Keratinocyte (primary cell): Measurements from ENCODE around the gene SOX15. TPM values are rescaled to one million over a fixed set of nuclear protein-coding genes. Genes with fewer than 3 reads are reported as not detected.
A peak's percentile ranks its signal among the peaks of the same experiment; 100 is the strongest.

Experiments
- DNase-seq: peaks from one replicate; pipeline ENCODE4 v3.0.0-alpha.2; 2011; ENCODE audit warnings: low read depth, missing footprints, low spot score
- FAIRE-seq: peaks from 2 replicates; lab custom pipeline; 2011; peaks lifted over from hg19 to GRCh38; lab: Jason Lieb, UNC
- H2AFZ ChIP-seq: 2 replicates; pipeline ENCODE4 v1.6.0; 2012; ENCODE audit warnings: low read length, control low read depth, inconsistent platforms; ENCODE audit not compliant: control insufficient read depth
- H3K27ac ChIP-seq: 2 replicates; pipeline ENCODE4 v1.5.1; 2011; ENCODE audit warnings: low read length; ENCODE audit not compliant: control insufficient read depth, insufficient read depth
- H3K27me3 ChIP-seq: 3 replicates; pipeline ENCODE4 v1.6.0; 2011; ENCODE audit warnings: low read length; ENCODE audit not compliant: control insufficient read depth, insufficient read depth; ENCODE audit errors: extremely low read depth
- H3K36me3 ChIP-seq, 2 experiments: 2 replicates in 1 of 2; 3 replicates in 1 of 2; pipeline ENCODE4 v1.5.1; 2011; ENCODE audit warnings: low read length in 2 of 2, mild to moderate bottlenecking in 1 of 2; ENCODE audit not compliant: control insufficient read depth in 2 of 2, insufficient read depth in 2 of 2; ENCODE audit errors: extremely low read depth in 1 of 2
- H3K4me1 ChIP-seq: 3 replicates; pipeline ENCODE4 v1.5.1; 2011; ENCODE audit warnings: low read length; ENCODE audit not compliant: control insufficient read depth, insufficient read depth; ENCODE audit errors: extremely low read depth
- H3K4me2 ChIP-seq: 3 replicates; pipeline ENCODE4 v1.6.0; 2011; ENCODE audit warnings: low read depth, low read length; ENCODE audit not compliant: control insufficient read depth, insufficient read depth; ENCODE audit errors: extremely low read depth
- H3K4me3 ChIP-seq, 3 experiments: fragments of 200-600 bp in 1 of 3; sonication (generic) in 1 of 3; 2 replicates in 2 of 3; 3 replicates in 1 of 3; pipeline ENCODE4 v1.5.1; 2011 to 2016; ENCODE audit warnings: low read length in 3 of 3, mild to moderate bottlenecking in 3 of 3, control low read depth in 2 of 3, inconsistent platforms in 1 of 3, low read depth in 1 of 3, mixed read lengths in 1 of 3, mixed run types in 1 of 3, moderate library complexity in 1 of 3; ENCODE audit not compliant: control insufficient read depth in 2 of 3, insufficient read depth in 2 of 3; ENCODE audit errors: extremely low read depth in 1 of 3
- H3K79me2 ChIP-seq: 2 replicates; pipeline ENCODE4 v1.6.0; 2012; ENCODE audit warnings: low read length; ENCODE audit not compliant: control insufficient read depth, insufficient read depth
- H3K9ac ChIP-seq: 3 replicates; pipeline ENCODE4 v1.6.0; 2011; ENCODE audit warnings: low read length; ENCODE audit not compliant: control insufficient read depth, insufficient read depth; ENCODE audit errors: extremely low read depth
- H3K9me1 ChIP-seq: 3 replicates; pipeline ENCODE4 v1.6.0; 2011; ENCODE audit warnings: low read length; ENCODE audit not compliant: control insufficient read depth, insufficient read depth; ENCODE audit errors: extremely low read depth
- H3K9me3 ChIP-seq: 2 replicates; pipeline ENCODE4 v1.5.1; 2012; ENCODE audit warnings: low read depth, low read length; ENCODE audit not compliant: control insufficient read depth
- H4K20me1 ChIP-seq: 3 replicates; pipeline ENCODE4 v1.6.0; 2011; ENCODE audit warnings: low read length; ENCODE audit not compliant: control insufficient read depth, insufficient read depth; ENCODE audit errors: extremely low read depth
- EZH2 ChIP-seq: IDR thresholded peaks from one replicate; pipeline ENCODE4 v1.6.1; 2012; ENCODE audit warnings: inconsistent platforms, mild to moderate bottlenecking, low read length, moderate library complexity
- dilution Hi-C: fragments of 300-500 bp; cut with MboI; formaldehyde crosslinking; loops from one replicate; pipeline ENCODE4 v1.7.0; 2020; ENCODE audit warnings: low sequenced_read_pairs; ENCODE audit not compliant: extremely low pct_ligation_motif_present
- polyA plus RNA-seq, 5 experiments: library from polyadenylated mRNA; depleted of rRNA in 3 of 5; stranded (reverse) in 3 of 5; stranded (forward) in 1 of 5; unstranded in 1 of 5; fragments of >200 nt; gene quantifications; 1 replicate in 1 of 5; 2 replicates in 3 of 5; 3 replicates in 1 of 5; pipeline versions ENCODE4 v1.2.1 to v1.2.3, GENCODE V29; 2011 to 2012; ENCODE audit warnings: missing spikeins in 2 of 5, low read depth in 1 of 5, low replicate concordance in 1 of 5
- TF ChIP-seq, protein P1 (sequence below), 3 experiments: IDR thresholded peaks in 1 of 3; conservative IDR thresholded peaks in 1 of 3; optimal IDR thresholded peaks in 1 of 3; 2 replicates in 2 of 3; 3 replicates in 1 of 3; pipeline versions ENCODE3 to v1.5.1; 2011; ENCODE audit warnings: low read length in 3 of 3, mild to moderate bottlenecking in 3 of 3, moderate library complexity in 2 of 3, control low read depth in 1 of 3, inconsistent platforms in 1 of 3; ENCODE audit not compliant: insufficient read depth in 2 of 3; ENCODE audit errors: extremely low read depth in 1 of 3

SOX15 gene
- polyA plus RNA-seq, 1 donor (not counting 4 experiments of a cell fraction or from before 2014, with no cell fraction given): 86.2 TPM

DNA sequence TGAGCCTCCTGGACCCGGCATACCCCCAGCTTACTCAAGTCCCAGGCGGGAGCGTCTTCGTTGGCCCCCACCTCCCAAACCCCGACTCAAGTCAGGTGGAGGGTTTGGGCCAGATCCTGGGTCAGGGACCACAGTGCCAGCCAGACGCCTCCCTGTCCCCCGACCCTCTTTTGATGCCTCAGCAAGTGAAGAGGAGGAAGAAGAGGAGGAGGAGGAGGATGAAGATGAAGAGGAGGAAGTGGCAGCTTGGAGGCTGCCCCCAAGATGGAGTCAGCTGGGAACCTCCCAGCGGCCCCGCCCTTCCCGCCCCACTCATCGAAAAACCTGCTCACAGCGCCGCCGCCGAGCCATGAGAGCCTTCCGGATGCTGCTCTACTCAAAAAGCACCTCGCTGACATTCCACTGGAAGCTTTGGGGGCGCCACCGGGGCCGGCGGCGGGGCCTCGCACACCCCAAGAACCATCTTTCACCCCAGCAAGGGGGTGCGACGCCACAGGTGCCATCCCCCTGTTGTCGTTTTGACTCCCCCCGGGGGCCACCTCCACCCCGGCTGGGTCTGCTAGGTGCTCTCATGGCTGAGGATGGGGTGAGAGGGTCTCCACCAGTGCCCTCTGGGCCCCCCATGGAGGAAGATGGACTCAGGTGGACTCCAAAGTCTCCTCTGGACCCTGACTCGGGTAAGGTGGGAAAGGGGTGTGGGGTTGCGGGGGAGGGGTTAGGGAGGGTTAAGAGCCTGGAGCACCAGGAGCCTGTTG is 26.6 kb downstream of the SOX15 start:
- H3K9ac ChIP-seq: peak overlapping the region; percentile 86
- peaks cover 13 to 33% of the 10 kb centered on the region in 2 experiments for H3K36me3 ChIP-seq
- peaks cover 46% of the 10 kb centered on the region for H3K79me2 ChIP-seq

GRCh38 chr17:7562208-7562605 is 27.7 kb downstream of the SOX15 start:
- Histone ChIP-seq H3K9me3 (no peaks in the 10 kb centered on the region), H4K20me1 (no peaks in the 10 kb centered on the region), H3K27ac (peak overlapping the region; percentile 91), H3K79me2 (peaks cover 43% of the 10 kb centered on the region), H3K36me3 (peaks cover 10 to 29% of the 10 kb centered on the region in 2 experiments), H3K9me1 (no peaks in the 10 kb centered on the region), H2AFZ (no peak overlapping the region), H3K4me2 (peak overlapping the region; percentile 79), H3K4me3 (peak overlapping the region; percentile 75 to 86 (median 86)), H3K4me1 (peaks cover 42% of the 10 kb centered on the region), H3K27me3 (no peaks in the 10 kb centered on the region), H3K9ac (peak overlapping the region; percentile 86)
- FAIRE-seq (no peak), DNase-seq (no peak)
- dilution Hi-C loops: no loop called here
- TF ChIP-seq, protein P1, sequence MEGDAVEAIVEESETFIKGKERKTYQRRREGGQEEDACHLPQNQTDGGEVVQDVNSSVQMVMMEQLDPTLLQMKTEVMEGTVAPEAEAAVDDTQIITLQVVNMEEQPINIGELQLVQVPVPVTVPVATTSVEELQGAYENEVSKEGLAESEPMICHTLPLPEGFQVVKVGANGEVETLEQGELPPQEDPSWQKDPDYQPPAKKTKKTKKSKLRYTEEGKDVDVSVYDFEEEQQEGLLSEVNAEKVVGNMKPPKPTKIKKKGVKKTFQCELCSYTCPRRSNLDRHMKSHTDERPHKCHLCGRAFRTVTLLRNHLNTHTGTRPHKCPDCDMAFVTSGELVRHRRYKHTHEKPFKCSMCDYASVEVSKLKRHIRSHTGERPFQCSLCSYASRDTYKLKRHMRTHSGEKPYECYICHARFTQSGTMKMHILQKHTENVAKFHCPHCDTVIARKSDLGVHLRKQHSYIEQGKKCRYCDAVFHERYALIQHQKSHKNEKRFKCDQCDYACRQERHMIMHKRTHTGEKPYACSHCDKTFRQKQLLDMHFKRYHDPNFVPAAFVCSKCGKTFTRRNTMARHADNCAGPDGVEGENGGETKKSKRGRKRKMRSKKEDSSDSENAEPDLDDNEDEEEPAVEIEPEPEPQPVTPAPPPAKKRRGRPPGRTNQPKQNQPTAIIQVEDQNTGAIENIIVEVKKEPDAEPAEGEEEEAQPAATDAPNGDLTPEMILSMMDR (optimal IDR thresholded peaks at IDR 0.05 in 1 of 3, IDR thresholded peaks at IDR 0.05 in 1 of 3, conservative IDR thresholded peaks at IDR 0.05 in 1 of 3; ENCODE audit: extremely low read depth in 1 of 3, insufficient read depth in 2 of 3, low read length in 3 of 3): no peak
- TF ChIP-seq EZH2: no peak

More for the DNA sequence above, 26.6 kb downstream of the SOX15 start:
- dilution Hi-C loops: no loop called here
- no peaks in the 10 kb centered on the region for H3K9me1 ChIP-seq
- H3K27ac ChIP-seq: no peak overlapping the region
- no peaks in the 10 kb centered on the region for H4K20me1 ChIP-seq
- no peak for TF ChIP-seq EZH2
- TF ChIP-seq, protein P1 (optimal IDR thresholded peaks at IDR 0.05 in 1 of 3, IDR thresholded peaks at IDR 0.05 in 1 of 3, conservative IDR thresholded peaks at IDR 0.05 in 1 of 3; ENCODE audit: extremely low read depth in 1 of 3, insufficient read depth in 2 of 3, low read length in 3 of 3): no peak
- peak overlapping the region; percentile 75 to 86 (median 86) for H3K4me3 ChIP-seq
- no peak overlapping the region for H2AFZ ChIP-seq
- no peaks in the 10 kb centered on the region for H3K9me3 ChIP-seq
- H3K4me1 ChIP-seq: peaks cover 35% of the 10 kb centered on the region
- peak overlapping the region; percentile 79 for H3K4me2 ChIP-seq
- DNase-seq (no peak), FAIRE-seq (no peak)
- no peaks in the 10 kb centered on the region for H3K27me3 ChIP-seq
